ENCODE results near the gene MPV17L. TPM values are rescaled to one million over a fixed set of nuclear protein-coding genes. Genes with fewer than 3 reads are reported as not detected.
"Not testable (repeated sequence)": the region's sequence is repeated elsewhere in the genome, so short reads cannot be mapped to it uniquely, and the experiment has no call there.

The MPV17L gene
- total and polyA plus RNA-seq, 2 donors (not counting 3 experiments of a cell fraction or from before 2014, with no cell fraction given), result 0.06 to 0.22 TPM

GRCh38 chr16:15427648-15428239 lies 32.2 kb downstream of the MPV17L start:
- Histone ChIP-seq H3K27ac (ENCODE audit: insufficient read depth, low read depth, low read length) (no peak overlapping the region), H3K9me1 (replicated peaks; ENCODE audit: control insufficient read depth, extremely low read depth, insufficient read depth, low read length) (no peaks in the 10 kb centered on the region), H3K79me2 (ENCODE audit: control insufficient read depth, insufficient read depth, low read length) (no peaks in the 10 kb centered on the region), H3K4me3 (replicated peaks in 1 of 3; ENCODE audit: insufficient read depth in 1 of 3, low read depth in 1 of 3, low read length in 3 of 3) (no peak overlapping the region), H3K27me3 (ENCODE audit: control insufficient read depth in 2 of 2, insufficient read depth in 2 of 2, low read length in 2 of 2) (peaks cover 0 to 4% of the 10 kb centered on the region in 2 experiments), H4K20me1 (replicated peaks; ENCODE audit: control insufficient read depth, extremely low read depth, insufficient read depth, low read length) (no peaks in the 10 kb centered on the region), H3K9me3 (replicated peaks; ENCODE audit: control insufficient read depth, insufficient read depth, low read length) (no peaks in the 10 kb centered on the region), H3K36me3 (ENCODE audit: control insufficient read depth in 2 of 2, extremely low read depth in 1 of 2, insufficient read depth in 2 of 2, low read length in 2 of 2) (no peaks in the 10 kb centered on the region), H3K9ac (replicated peaks; ENCODE audit: extremely low read depth, insufficient read depth, low read length) (peak overlapping the region; percentile 16), H3K4me2 (ENCODE audit: insufficient read depth, low read length) (peak overlapping the region; percentile 21), H2AFZ (ENCODE audit: low read depth, low read length) (peak overlapping the region; percentile 46), H3K4me1 (ENCODE audit: control insufficient read depth, extremely low read depth, insufficient read depth, low read length) (no peaks in the 10 kb centered on the region)
- ChIA-PET CTCF (interaction anchor here (0.6 to 9.0 kb wide), 53 partner anchors 8 to 328 kb away, joined by 3 to 161 read pairs (median 5); partner anchors contain the start of gene MARF1), POLR2A (interaction anchor here (1.0 kb wide), 1 partner anchor 123 kb away, joined by 7 read pairs; no protein-coding TSS in a partner anchor)
- BruUV-seq (replicated peaks), result no TSS peak
- intact Hi-C loops (cut with micrococcal nuclease), result loop anchor here (1.0 to 2.0 kb wide), 6 partner anchors 40 to 767 kb away; partner anchors contain the start of gene MARF1
- DNase-seq (ENCODE audit: low read depth, low spot score) (peak; percentile 82), FAIRE-seq (peak; percentile 90)
- TF ChIP-seq FOS (IDR thresholded peaks at IDR 0.05; ENCODE audit: borderline replicate concordance, insufficient read depth, low read length), result no peak
- TF ChIP-seq GATA2 (IDR thresholded peaks at IDR 0.05; ENCODE audit: insufficient read depth, insufficient read length, low read depth, low read length), result no peak
- peak; percentile 60 to 61 for TF ChIP-seq CTCF (IDR thresholded peaks at IDR 0.05; ENCODE audit: extremely low read depth in 1 of 2, insufficient read depth in 1 of 2, low read depth in 1 of 2, low read length in 2 of 2)
- dilution Hi-C loops (cut with MboI; ENCODE audit: extremely low pct_ligation_motif_present, low sequenced_read_pairs), result no loop called here

- H3K27ac ChIP-seq (ENCODE audit: insufficient read depth, low read depth, low read length); FAIRE-seq; H3K79me2 ChIP-seq (ENCODE audit: control insufficient read depth, insufficient read depth, low read length); POLR2A ChIA-PET; H3K27me3 ChIP-seq (ENCODE audit: control insufficient read depth in 2 of 2, insufficient read depth in 2 of 2, low read length in 2 of 2); H4K20me1 ChIP-seq (replicated peaks; ENCODE audit: control insufficient read depth, extremely low read depth, insufficient read depth, low read length); CTCF ChIA-PET; H2AFZ ChIP-seq (ENCODE audit: low read depth, low read length); H3K4me1 ChIP-seq (ENCODE audit: control insufficient read depth, extremely low read depth, insufficient read depth, low read length); intact Hi-C loops (cut with micrococcal nuclease); H3K4me2 ChIP-seq (ENCODE audit: insufficient read depth, low read length); BruUV-seq (replicated peaks); H3K9ac ChIP-seq (replicated peaks; ENCODE audit: extremely low read depth, insufficient read depth, low read length); dilution Hi-C loops (cut with MboI; ENCODE audit: extremely low pct_ligation_motif_present, low sequenced_read_pairs); H3K9me3 ChIP-seq (replicated peaks; ENCODE audit: control insufficient read depth, insufficient read depth, low read length); H3K9me1 ChIP-seq (replicated peaks; ENCODE audit: control insufficient read depth, extremely low read depth, insufficient read depth, low read length); H3K4me3 ChIP-seq (replicated peaks in 1 of 3; ENCODE audit: insufficient read depth in 1 of 3, low read depth in 1 of 3, low read length in 3 of 3); DNase-seq (ENCODE audit: low read depth, low spot score); H3K36me3 ChIP-seq (ENCODE audit: control insufficient read depth in 2 of 2, extremely low read depth in 1 of 2, insufficient read depth in 2 of 2, low read length in 2 of 2): not testable (repeated sequence)
These were observed 35.3 kb downstream of the MPV17L start for GRCh38 chr16:15430884-15431283.
